ENCODE results near the gene RNF220. TPM values are rescaled to one million over a fixed set of nuclear protein-coding genes. Genes with fewer than 3 reads are reported as not detected.

RNF220 gene
- total RNA-seq, 4 donors from 2014 or later, result 54.2 to 94.0 (median 88.8) TPM

- ATAC-seq (ENCODE audit: low FRiP score), result no peak
- no peak for TF ChIP-seq CTCF (IDR thresholded peaks at IDR 0.05)
- no peak for DNase-seq (ENCODE audit: low spot score)
Observed at GRCh38 chr1:44421446-44421884, 16.4 kb downstream of the RNF220 start.

GRCh38 chr1:44422161-44422560 lies 17.1 kb downstream of the RNF220 start:
- no peak for TF ChIP-seq CTCF (IDR thresholded peaks at IDR 0.05)
- ATAC-seq (ENCODE audit: low FRiP score), result no peak

GRCh38 chr1:44423591-44424537 lies 18.8 kb downstream of the RNF220 start:
- TF ChIP-seq CTCF (IDR thresholded peaks at IDR 0.05), result no peak
- peak; percentile 88 for ATAC-seq (ENCODE audit: low FRiP score)

More at GRCh38 chr1:44422161-44422560, 17.1 kb downstream of the RNF220 start:
- DNase-seq (ENCODE audit: low spot score), result no peak

GRCh38 chr1:44424747-44425146 lies 19.7 kb downstream of the RNF220 start:
- DNase-seq (ENCODE audit: low spot score), result no peak
- ATAC-seq (ENCODE audit: low FRiP score), result no peak
- TF ChIP-seq CTCF (IDR thresholded peaks at IDR 0.05), result no peak

More at GRCh38 chr1:44423591-44424537, 18.8 kb downstream of the RNF220 start:
- no peak for DNase-seq (ENCODE audit: low spot score)

- ATAC-seq (ENCODE audit: low FRiP score), result no peak
- no peak for TF ChIP-seq CTCF (IDR thresholded peaks at IDR 0.05)
- DNase-seq (ENCODE audit: low spot score), result no peak
Observed at GRCh38 chr1:44425341-44426082, 20.5 kb downstream of the RNF220 start.

- ATAC-seq (ENCODE audit: low FRiP score) (no peak), DNase-seq (ENCODE audit: low spot score) (no peak)
- no peak for TF ChIP-seq CTCF (IDR thresholded peaks at IDR 0.05)
Observed at GRCh38 chr1:44431861-44432260, 26.8 kb downstream of the RNF220 start.

Measured in omental fat pad (tissue), 4 donors.